ENCODE data around the gene HIPK1.
"Not testable (repeated sequence)": the region's sequence is repeated elsewhere in the genome, so short reads cannot be mapped to it uniquely, and the experiment has no call there.

Gene HIPK1

GRCh38 chr1:114009393-114009792 is 80.3 kb downstream of the HIPK1 start:
- DNase-seq = no peak

DNA sequence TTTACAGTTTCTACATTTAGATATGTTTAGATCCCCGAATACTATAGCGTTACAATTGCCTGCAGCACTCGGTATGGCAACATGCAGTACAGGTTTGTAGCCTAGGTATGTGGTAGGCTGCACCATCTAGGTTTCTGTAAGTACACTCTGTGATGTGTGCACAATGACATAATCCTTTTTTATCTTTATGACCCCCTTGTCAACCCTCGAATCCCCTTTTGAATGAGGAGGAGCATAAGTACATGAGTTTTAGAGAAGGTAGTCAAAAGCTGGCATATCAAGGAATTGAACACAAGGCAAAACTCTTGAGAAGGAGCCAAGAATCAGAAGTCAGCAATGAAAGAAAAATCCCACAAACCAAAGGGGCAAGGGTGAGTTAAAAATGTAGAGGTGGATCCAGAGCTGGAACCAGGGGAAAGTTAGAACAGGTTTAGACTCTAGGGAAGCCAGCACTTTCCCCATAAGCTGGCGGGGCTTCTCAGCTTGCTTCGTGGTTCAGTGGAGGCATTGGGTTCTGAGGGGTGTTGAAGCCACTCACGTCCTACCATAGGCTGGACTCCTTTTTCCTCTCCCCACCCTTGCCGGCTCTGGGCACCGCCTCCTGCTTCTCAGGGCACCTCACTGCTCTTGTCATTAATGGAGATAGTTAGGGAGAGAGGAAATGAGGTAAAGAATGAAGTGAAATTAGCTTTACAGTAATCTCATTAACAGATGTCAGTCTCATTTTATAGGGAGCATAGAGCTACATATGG is 81.5 kb downstream of the HIPK1 start:
- no peak for DNase-seq

DNA sequence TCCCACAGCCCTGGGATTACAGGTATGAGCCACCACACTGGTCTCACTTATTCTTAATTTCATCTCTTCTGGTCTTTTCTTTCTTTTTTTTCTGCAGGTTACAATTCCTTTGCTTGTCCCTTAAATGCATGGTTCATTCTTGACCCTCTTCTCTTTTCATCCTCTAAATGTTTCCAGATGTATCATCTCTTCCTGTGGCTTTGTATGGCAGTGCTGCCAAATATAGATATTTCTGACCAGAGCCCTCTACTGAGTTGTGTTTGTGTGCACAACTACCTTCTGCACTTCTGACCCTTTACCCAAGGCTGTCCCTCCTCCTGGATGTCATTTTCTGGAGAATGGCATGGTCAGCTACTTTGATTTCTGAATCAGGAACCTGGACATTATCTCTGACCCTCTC is 82.7 kb downstream of the HIPK1 start:
- no peak for DNase-seq

- no peak for DNase-seq
Observed at GRCh38 chr1:114015075-114015474, 86.0 kb downstream of the HIPK1 start.

DNA sequence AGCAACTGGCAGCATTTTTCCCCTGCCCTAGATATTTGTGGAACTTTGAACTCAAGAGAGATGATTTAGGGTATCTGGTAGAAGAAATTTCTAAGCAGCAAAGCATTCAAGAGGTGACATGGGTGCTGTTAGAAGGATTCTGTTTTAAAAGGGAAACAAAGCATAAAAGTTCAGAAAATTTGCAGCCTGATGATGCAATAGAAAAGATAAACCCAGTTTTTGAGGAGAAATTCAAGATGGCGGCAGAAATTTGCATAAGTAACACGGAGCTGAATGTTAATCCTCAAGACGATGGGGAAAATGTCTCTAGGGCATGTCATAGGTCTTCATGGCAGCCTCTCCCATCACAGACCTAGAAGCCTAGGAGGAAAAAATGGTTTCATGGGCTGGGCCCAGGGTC is 90.6 kb downstream of the HIPK1 start:
- DNase-seq = not testable (repeated sequence)

GRCh38 chr1:114021665-114022099 is 92.6 kb downstream of the HIPK1 start:
- no peak for DNase-seq

DNA sequence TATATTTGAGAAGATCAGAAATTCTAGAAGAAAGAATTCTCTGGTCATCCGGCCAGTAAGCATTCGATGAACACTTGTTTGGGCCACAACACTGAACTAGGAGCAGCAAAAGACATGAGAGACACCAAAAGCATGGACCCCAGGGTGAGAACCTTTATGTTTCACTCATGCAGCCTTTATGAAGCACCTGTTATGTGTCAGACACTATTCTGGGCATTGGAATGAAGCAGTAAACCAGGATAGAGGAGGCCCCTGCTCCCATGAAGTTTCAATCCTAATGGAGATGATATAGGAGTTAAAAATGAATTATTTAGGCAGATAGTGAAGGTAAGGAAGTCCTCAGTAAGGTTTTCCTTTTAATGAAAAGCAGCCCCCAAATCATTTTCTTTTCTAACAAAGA is 93.8 kb downstream of the HIPK1 start:
- no peak for DNase-seq

GRCh38 chr1:114023377-114023776 is 94.3 kb downstream of the HIPK1 start:
- no peak for DNase-seq

GRCh38 chr1:114024049-114024448 is 94.9 kb downstream of the HIPK1 start:
- no peak for DNase-seq

DNA sequence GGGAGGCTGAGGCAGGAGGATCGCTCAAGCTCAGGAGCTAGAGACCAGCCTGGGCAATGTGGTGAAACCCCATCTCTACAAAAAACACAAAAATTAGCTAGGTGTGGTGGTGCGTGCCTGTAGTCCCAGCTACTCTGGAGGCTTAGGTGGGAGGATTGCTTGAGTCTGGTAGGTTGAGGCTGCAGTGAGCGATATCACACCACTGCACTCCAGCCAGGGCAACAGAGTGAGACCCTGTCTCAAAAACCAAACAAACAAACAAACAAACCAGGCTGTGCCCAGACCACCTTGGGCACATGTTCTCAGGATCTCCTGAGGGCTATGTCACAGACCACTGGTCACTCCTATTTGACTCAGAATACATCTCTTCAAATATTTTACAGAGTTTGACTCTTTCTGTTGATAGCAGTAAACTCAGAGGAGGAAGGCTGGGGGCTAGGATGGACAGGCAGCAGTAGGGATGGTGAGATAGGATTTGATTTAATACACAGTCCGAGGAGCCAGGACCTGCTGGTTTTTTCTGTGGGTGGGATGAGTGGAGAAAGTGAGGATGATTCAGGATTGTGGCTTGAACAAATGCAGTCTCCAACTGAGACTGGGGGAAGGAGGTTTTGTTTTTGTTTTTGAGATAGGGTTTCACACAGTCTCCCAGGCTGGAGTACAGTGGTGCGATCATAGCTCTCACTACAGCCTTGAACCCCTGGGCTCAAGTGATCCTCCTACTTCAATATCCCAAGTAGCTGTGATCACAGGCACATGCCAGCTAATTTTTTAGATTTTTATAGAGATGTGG is 96.7 kb downstream of the HIPK1 start:
- DNase-seq = no peak

GRCh38 chr1:114026797-114027196 is 97.7 kb downstream of the HIPK1 start:
- DNase-seq = no peak
